GM18505 (cell line): ENCODE measurements around the gene IL18R1.

Source experiments
- ATAC-seq: cut with Tn5 transposase; IDR thresholded peaks from one replicate; pipeline ENCODE4 v1.9.1; 2021; ENCODE audit not compliant: unreplicated experiment
- POLR2A ChIP-seq: IDR thresholded peaks from 4 replicates; pipeline ENCODE4 v1.6.1; 2011; ENCODE audit warnings: borderline replicate concordance; ENCODE audit not compliant: insufficient read depth, insufficient read length; ENCODE audit errors: extremely low read depth

The IL18R1 gene

DNA sequence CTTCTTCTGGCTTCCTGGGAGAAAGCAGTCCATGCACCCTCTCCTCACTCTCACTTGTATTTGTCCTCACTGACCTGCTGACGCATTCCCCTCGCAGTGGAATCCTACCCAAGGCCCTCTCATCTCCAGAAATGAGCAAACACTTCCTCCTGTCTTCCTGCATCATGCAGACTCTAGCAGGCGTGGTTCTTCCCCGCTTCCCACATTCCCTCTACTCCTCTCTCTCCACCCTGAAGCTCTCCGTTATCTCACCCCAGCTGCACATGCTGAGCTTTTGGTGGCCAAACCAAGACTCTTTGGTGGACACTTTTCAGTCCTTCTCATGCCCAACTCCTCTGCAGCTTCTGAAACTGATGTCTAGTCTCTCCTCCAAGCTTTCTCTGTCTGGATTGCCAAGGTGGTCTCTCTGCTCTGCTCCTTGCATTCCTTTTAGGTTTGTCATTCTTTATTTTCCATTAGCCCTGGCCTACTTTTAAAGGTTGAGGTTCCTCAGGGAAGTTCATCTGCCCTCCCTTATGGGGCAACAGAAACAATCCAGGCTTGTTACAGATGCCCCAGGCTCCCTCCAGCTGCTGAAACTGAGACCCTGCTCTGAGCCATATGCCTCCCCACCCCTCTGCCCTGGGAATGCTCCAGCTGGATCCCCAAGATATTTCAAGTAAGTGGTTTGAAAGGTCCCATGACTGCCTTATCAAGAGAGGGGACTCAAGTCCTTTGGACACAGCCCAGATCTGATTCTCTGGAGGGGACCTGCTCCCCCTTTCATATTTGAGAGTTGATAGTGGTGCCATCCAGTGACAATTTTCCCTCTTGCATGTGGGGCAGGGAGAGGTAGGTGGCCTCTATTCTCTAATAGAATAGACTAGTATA lies 66.5 kb downstream of the IL18R1 start:
- no peak for TF ChIP-seq POLR2A
- no peak for ATAC-seq

DNA sequence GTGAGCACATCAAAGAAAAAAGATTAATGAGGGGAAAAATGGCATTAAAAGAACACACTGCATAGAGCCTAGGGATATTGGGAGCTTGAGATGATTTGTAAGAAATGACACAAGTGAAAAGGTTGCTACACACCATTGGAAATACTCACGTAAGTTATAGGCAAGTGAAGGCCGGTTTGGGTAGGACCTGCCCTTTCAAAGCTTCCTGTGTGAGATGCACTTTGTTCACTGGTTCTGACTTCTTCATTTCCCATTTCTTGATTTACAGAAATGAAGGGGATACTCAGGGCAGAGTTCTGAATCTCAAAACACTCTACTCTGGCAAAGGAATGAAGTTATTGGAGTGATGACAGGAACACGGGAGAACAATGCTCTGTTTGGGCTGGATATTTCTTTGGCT lies 67.3 kb downstream of the IL18R1 start, which contains the start of gene IL18RAP:
Gene IL18RAP (plus strand): TSS at position 251 of the 400 bp plus-strand sequence. CDS start 118 bp downstream, at position 369.
- no peak for TF ChIP-seq POLR2A
- no peak for ATAC-seq

DNA sequence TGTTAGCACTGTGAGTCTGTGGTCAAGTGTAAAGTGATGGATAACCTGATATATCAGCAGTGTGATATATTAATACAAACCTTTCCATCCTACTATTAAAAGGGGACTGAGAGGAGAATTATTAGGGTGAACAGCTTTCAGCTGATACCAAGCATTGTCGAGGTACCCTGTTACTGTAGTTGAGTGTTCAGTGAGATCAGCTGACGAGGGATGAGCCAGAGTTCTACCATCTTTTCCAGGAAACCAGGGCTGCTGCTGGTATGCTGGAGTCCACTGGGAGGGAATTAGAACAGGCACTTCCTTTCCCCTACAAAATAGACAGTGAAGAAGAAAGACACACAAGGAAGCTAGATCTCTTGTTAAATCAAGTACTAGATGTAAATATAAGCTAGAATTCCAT lies 67.8 kb downstream of the IL18R1 start:
- no peak for ATAC-seq
- no peak for TF ChIP-seq POLR2A

DNA sequence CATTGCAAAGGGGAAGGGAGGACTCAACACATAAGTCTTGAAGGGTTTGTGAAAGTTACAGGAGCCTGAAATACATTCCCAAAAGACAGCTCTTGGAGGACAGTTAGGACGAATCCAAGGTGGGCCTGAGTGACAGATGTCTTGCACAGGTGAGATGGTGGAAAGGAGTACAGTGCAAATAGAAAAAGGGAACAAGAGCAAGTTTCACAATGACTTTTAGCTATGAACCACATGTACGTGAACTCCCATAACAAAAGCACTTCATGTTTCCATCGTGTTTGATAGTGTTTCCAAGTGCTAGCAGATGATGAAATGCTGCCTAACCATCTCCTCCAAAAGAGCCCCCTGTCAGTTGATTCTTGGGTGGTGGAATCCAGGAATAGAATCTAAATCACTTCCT lies 69.2 kb downstream of the IL18R1 start:
- no peak for TF ChIP-seq POLR2A
- peak; percentile 94 for ATAC-seq

DNA sequence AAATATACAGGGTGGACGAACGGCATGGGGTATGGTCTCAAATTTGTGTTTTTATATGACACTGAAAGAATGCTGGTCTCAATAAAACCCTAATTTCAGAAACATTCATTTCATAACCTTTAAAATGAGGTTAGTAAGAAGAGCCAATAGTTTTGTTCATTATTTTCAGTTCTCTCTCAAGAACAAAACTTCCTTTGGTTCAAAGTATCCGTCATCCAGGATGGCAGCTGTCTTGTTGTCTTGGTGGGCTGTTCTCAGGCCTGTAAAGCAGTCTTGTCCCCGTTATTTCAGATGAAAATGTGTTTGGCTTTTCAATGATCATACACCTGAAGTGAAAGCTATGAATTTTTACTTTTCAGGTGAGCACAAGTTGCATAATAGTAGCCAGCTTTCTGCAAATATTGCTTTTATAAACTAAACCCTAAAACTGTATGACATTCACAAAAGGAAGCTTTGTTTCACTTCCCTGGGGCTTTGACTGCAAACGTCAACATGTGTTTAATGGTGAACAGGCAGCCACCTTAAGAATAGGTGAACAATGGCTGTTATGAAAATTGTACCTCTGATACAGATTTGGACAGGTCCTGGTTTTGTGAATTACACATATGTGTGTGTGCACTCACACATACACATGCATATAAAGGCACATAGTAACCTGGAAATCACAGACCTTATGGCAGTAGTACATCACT lies 70.0 kb downstream of the IL18R1 start:
- ATAC-seq = no peak

DNA sequence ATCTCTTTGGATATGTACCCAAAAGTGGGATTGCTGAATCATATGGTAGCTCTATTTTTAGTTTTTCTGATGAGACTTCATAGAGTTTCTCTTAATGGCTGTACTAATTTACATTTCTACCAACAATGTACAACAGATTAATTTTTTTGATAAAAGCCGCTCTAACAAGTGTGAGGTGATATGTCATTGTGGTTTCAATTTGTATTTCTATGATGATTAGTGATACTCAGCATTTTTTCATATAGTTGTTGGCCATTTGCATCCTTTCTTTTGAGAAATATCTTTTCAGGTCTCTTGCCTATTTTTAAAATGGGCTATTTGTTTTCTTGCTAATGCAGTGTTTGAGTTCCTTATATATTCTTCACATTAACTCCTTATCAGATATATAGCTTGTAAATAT lies 71.7 kb downstream of the IL18R1 start:
- ATAC-seq = no peak

More for the DNA sequence above, 70.0 kb downstream of the IL18R1 start:
- no peak for TF ChIP-seq POLR2A

DNA sequence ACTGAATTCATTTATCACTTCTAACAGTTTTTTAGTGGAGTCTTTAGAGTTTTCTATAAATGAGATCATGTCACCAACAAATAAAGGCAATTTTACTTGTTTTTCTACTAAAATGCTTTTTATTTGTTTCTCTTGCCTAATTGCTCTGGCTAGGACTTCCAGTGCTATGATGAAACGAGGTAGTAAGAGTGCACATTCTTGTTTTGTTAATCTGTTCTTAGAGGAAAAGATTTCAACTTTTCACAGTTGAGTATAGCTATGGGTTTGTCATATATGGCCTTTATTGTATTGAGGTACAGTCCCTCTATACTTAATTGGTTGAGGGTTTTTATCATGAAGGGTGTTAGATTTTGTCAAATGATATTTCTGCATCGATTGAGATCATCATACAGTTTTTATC lies 73.0 kb downstream of the IL18R1 start:
- no peak for ATAC-seq
- no peak for TF ChIP-seq POLR2A

More for the DNA sequence above, 71.7 kb downstream of the IL18R1 start:
- no peak for TF ChIP-seq POLR2A

DNA sequence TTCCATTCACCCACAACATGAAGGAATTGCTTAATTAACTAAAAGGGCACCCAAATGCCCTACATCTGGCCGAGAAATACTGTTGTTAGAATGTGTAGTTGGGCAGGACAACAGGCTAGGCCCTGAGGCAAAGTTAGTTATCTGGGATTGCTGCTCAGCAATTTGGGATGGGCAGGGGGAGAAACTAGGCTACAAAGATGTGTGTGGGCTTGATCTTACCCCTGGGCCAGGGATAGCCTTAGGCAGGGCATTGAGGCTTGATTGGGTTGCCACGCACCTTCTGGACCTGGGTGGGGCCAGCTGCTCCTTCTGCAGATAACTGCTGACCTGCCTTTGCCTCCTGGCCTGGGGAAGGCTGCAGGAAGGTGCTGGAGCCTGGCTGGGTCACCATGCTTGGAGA lies 76.8 kb downstream of the IL18R1 start:
- TF ChIP-seq POLR2A = no peak
- ATAC-seq = no peak

DNA sequence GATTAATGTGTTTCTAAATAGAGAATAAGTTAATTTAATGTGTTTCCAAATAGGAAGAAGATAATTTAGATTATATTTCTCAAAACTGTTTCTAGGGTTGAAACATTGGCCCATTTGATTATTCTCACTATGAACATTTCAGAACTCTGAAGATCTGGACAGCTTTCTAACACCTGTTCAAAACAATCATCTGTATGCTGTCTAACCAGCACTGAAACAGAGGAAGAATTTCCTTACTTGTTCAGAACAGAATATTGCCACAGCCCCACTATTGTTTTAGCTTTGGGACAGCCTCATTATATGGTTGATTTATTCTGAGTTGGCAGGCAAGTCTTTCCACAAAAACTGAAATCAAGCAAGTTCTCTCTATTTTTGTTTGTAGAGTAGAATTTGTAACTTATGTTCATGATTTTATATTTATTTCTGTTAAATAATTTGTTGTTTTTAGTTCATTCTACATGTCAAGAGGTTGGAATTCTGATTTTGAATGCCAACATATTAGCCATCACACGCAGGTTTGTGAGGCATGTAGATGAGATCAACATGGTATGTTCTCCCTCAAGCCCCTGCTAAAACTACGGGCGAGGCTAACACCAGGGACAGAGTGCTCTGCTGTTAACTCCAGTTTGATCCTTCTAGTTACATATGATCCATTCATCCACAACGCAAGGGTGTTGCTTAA lies 78.5 kb downstream of the IL18R1 start:
- no peak for TF ChIP-seq POLR2A
- no peak for ATAC-seq

DNA sequence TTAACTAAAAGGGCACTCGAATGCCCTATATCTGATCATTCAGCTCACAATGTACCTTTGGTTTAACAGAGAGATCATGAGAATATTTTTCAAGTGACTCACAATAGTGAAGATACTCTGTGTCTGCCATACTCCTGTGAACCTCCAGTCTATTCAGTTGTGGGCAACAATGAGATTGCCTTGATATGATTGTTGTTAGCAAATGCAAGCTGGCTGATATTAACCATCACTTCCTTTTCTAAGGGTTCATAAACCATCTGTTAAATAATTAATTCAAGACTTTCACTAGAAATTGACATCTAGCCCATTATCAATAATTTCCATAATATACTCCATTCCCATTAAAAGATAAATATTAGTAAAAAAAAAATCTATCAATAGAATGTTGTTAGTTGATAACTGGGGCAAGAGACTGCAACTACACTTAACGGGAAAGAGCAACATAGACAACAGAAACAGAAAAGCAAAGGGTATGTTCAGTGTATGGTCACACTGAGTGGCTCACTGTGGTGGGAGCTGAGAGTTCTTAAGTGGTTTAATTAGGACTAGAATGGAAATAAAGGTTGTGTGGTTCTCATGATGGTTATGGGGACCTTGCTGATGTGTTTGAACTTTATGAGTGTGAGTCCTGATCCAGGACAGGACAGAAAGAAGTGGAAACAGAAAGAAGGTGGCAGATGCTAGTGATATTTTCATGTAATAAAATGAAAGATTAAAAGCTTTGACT lies 79.2 kb downstream of the IL18R1 start:
- no peak for ATAC-seq
- no peak for TF ChIP-seq POLR2A

DNA sequence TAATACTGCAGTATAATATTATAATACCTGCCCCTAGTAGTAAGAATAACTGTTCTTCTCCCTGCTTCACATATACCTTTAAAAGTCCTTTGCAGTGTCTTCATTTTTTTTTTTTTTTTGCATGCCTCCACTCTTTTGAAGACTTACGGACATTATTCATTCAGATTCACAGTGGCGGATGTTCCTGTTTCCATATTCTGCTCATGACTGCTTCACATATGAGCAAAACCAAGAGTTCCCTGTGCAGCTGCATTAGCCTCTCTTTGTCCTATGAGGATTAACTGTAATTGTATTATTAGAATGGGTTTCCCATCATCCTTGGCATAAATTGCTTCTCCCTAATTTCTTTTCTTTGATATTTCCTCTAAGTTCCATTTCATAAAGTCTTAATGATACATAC lies 80.1 kb downstream of the IL18R1 start:
- TF ChIP-seq POLR2A = no peak
- no peak for ATAC-seq

DNA sequence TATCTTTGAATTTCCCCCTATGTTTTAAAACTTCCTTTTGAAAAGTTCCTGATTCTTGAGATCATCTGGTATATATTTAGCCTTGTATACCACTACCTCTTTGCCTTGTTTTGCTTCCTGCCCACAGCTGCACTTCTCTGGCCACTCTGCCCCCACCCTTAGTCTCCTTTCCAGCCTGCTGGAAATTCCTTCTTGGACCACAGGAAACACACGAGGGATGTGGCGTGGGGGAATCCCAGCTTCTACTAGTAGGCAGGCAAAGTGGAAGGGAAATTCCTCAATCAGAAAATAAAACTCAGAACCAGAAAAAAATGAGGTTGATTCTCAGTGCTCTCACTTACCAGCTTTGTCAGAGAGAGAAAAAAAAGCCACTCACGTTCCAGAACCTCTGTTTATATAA lies 80.7 kb downstream of the IL18R1 start:
- TF ChIP-seq POLR2A = no peak
- no peak for ATAC-seq

DNA sequence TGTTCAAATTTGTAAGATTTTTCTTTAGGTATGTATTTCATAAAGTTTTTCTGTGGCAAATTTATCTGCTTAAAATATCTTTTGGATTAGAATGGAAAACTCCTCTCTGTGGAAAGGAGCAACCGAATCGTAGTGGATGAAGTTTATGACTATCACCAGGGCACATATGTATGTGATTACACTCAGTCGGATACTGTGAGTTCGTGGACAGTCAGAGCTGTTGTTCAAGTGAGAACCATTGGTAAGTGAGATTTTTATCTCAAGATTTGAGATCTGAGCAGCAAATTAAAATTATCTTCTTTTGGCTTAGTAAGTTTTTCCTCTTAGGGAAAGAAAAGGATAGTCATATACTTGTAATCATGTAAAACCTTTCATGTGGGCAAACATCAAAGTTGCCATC lies 81.5 kb downstream of the IL18R1 start:
- no peak for TF ChIP-seq POLR2A

More for the DNA sequence above, 81.5 kb downstream of the IL18R1 start:
- no peak for ATAC-seq
